ENCODE data around the gene LCP1.

LCP1 gene

GRCh38 chr13:46094478-46094877 lies 87.5 kb downstream of the LCP1 start:
- ATAC-seq, result no peak

- no peak for ATAC-seq
Measured at GRCh38 chr13:46088821-46089562, 93.0 kb downstream of the LCP1 start.

- no peak for ATAC-seq
Measured at GRCh38 chr13:46087481-46087880, 94.5 kb downstream of the LCP1 start.

- no peak for ATAC-seq
Measured at GRCh38 chr13:46086985-46087384, 95.0 kb downstream of the LCP1 start.

GRCh38 chr13:46086421-46086922 lies 95.5 kb downstream of the LCP1 start:
- no peak for ATAC-seq

GRCh38 chr13:46085737-46086136 lies 96.2 kb downstream of the LCP1 start:
- ATAC-seq, result no peak

DNA sequence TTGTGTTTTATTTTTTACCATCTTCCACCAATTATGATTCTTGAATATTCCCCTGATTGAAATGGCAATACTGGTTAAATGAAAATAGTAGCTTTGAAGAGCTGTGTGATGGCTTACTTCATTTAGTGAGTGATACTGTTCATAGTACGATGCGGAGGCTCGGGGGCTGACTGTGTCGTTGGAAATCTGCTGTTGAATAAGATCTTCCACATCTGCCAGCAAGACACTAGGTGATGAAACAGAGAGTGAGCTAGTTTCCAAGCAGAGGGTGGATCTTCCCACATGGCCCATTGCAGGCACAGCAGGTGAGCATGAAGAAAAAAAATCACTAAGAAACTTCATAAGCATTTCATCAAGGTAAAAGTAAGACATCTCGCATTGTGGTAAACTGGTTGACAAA lies 99.7 kb downstream of the LCP1 start:
- ATAC-seq, result no peak

GRCh38 chr13:46079770-46080169 lies 102.2 kb downstream of the LCP1 start:
- no peak for ATAC-seq

- ATAC-seq, result no peak
Measured at GRCh38 chr13:46077265-46077664, 104.7 kb downstream of the LCP1 start.

DNA sequence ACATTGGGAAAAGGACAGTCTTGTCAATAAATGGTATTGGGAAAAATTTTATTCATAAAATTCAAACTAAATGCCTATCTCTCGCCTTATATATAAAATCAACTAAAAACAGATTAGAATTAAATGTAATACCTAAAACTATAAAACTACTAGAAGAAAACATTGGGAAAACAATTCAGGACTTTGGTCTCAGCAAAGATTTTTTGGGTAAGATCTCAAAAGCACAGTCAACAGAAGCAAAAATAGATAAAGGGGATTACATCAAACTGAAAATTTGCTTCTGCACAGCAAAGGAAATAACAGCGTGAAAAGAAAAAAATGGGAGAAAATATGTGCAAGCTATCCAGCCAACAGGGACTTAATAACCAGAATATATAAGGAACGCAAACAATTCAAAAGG lies 105.2 kb downstream of the LCP1 start:
- ATAC-seq, result no peak
